Liver (tissue), 3 donors: ENCODE data around the gene COL23A1.

Experiments used
- CTCF ChIP-seq: fragments of 150-350 bp; IDR thresholded peaks from 2 replicates; pipeline ENCODE4 v1.5.1; 2017; ENCODE audit warnings: improper control_type of control experiment, low read depth, low read length; ENCODE audit not compliant: missing input control
- RAD21 ChIP-seq, 2 donors: IDR thresholded peaks; 2 replicates each; pipeline ENCODE4 v1.6.1; 2016; ENCODE audit warnings: antibody characterized with exemption in 2 of 2, mild to moderate bottlenecking in 2 of 2
- TAF1 ChIP-seq: conservative IDR thresholded peaks from 2 replicates; pipeline ENCODE4 v1.6.1; 2016; ENCODE audit warnings: antibody characterized with exemption, mild to moderate bottlenecking
- TF ChIP-seq, protein P1 (sequence below): IDR thresholded peaks from 2 replicates; pipeline ENCODE4 v1.6.1; 2016; ENCODE audit warnings: antibody characterized with exemption, mild to moderate bottlenecking
- donor health status: healthy.
- donor health status: healthy.

DNA sequence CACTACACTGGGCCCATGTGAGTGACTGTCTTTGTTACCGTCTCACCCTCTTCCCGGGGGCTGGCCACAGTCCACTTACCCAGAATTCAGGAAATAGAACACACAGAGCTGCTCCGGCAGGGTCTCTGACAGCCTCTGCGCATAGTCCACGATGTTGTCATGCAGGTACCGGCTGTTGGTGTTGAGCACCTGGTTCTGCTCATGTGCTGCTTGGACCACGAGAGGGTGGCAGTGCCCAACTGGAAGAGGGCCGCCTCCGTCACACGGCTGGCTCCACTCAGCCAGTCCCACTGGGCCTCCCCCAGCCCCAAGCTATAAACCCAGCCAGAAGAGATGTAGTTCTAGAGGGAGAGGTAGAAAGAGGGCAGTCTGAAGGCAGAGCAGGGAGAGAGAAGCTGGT lies 360.3 kb downstream of the COL23A1 start:
- TF ChIP-seq CTCF (no peak), RAD21 (IDR thresholded peaks at IDR 0.05) (no peak), TAF1 (no peak)
- TF ChIP-seq, protein P1, sequence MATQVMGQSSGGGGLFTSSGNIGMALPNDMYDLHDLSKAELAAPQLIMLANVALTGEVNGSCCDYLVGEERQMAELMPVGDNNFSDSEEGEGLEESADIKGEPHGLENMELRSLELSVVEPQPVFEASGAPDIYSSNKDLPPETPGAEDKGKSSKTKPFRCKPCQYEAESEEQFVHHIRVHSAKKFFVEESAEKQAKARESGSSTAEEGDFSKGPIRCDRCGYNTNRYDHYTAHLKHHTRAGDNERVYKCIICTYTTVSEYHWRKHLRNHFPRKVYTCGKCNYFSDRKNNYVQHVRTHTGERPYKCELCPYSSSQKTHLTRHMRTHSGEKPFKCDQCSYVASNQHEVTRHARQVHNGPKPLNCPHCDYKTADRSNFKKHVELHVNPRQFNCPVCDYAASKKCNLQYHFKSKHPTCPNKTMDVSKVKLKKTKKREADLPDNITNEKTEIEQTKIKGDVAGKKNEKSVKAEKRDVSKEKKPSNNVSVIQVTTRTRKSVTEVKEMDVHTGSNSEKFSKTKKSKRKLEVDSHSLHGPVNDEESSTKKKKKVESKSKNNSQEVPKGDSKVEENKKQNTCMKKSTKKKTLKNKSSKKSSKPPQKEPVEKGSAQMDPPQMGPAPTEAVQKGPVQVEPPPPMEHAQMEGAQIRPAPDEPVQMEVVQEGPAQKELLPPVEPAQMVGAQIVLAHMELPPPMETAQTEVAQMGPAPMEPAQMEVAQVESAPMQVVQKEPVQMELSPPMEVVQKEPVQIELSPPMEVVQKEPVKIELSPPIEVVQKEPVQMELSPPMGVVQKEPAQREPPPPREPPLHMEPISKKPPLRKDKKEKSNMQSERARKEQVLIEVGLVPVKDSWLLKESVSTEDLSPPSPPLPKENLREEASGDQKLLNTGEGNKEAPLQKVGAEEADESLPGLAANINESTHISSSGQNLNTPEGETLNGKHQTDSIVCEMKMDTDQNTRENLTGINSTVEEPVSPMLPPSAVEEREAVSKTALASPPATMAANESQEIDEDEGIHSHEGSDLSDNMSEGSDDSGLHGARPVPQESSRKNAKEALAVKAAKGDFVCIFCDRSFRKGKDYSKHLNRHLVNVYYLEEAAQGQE = no peak
